Right renal cortex interstitium (tissue), 3 donors: ENCODE measurements around the gene ASB3. TPM values are rescaled to one million over a fixed set of nuclear protein-coding genes. Genes with fewer than 3 reads are reported as not detected.

Source experiments
- polyA plus RNA-seq, 3 donors: library from polyadenylated mRNA; unstranded; fragments of 120-200 nt; gene quantifications; one replicate each; pipeline ENCODE4 v1.2.1, GENCODE V29; 2013; ENCODE audit not compliant: insufficient read length in 3 of 3

The ASB3 gene
- polyA plus RNA-seq, 3 donors = 30.7 to 33.5 (median 33.4) TPM

Other genes starting within 250 kb of the ASB3 start
- gene CHAC2, start 19.1 kb downstream of the ASB3 start, polyA plus RNA-seq = 1 to 10 TPM; 3.8 to 4.5 (median 4.1) TPM
- 10 to 100 TPM; 73.7 to 80.2 (median 76.3) TPM for gene ERLEC1, start 91 bp upstream of the ASB3 start, polyA plus RNA-seq
- 1 to 10 TPM; 1.7 to 1.9 (median 1.8) TPM for gene GPR75, start 73.0 kb upstream of the ASB3 start, polyA plus RNA-seq
- gene PSME4, start 184.0 kb upstream of the ASB3 start, polyA plus RNA-seq = 10 to 100 TPM; 62.8 to 64.1 (median 63.3) TPM